ENCODE data around the gene KLHL42. TPM values are rescaled to one million over a fixed set of nuclear protein-coding genes. Genes with fewer than 3 reads are reported as not detected.

The KLHL42 gene
- total and polyA plus RNA-seq, 2 of the 8 experiments (the other 6 are each of a cell fraction or from before 2014, with no cell fraction given): 13.6 to 21.6 TPM

DNA sequence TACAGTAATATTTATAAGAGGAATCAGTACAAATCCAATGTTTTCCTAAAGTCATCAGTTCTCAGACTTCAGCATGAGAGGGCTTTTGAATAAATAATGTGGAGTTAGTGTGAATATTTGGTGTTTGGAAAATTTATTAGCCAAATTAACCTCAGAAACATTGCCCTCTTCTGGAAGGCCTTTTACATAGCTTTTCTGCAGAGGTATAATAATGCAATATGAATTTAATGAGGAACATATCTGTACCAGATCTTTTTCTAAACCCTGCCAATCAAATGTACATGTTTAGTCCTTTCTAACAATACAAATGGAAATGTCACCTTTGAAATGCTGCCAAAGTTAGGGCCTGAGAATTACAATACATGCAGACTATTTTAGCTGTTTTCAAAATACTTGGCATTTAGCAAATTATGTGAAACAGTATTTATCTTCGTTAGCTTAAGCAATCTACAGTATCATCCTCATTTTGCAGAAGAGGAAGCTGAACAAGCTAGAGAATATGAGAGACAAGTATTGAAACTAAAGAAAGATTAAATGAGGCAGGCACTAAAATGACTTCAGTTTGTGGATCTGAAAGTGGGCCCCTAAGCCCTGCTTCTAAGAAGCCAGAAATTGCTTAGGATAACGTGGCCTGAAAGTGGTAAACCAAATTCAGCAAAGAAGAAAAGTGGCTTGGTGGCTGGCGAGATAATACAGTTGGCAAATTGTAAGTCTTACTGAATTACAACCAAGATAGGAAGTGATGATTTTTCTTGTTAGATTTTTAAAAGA, 60.4 kb downstream of the KLHL42 start:
- Histone ChIP-seq H3K4ac (replicated peaks; ENCODE audit: insufficient read length, low read depth, low read length) (no peak overlapping the region), H3K9me3 (ENCODE audit: insufficient read depth in 2 of 2, low read depth in 1 of 2, low read length in 1 of 2) (no peaks in the 10 kb centered on the region), H3K27ac (ENCODE audit: low read depth, low read length) (no peak overlapping the region), H3K23ac (ENCODE audit: insufficient read length) (no peak overlapping the region), H3K27me3 (replicated peaks in 1 of 4; ENCODE audit: control insufficient read depth in 3 of 4, extremely low read depth in 1 of 4, insufficient read depth in 3 of 4, low read length in 3 of 4) (no peaks in the 10 kb centered on the region; a peak in 1 of 7 replicates), H3K79me2 (ENCODE audit: control insufficient read depth in 1 of 2, insufficient read depth in 2 of 2, low read length in 2 of 2) (no peaks in the 10 kb centered on the region), H3K4me2 (ENCODE audit: insufficient read depth in 1 of 2, low read depth in 2 of 2, low read length in 2 of 2) (no peak overlapping the region), H4K91ac (replicated peaks; ENCODE audit: insufficient read length, low read length) (no peak overlapping the region), H3K9ac (replicated peaks in 1 of 4; ENCODE audit: extremely low read depth in 1 of 4, low read depth in 3 of 4, low read length in 3 of 4) (no peak overlapping the region), H3K18ac (ENCODE audit: extremely low read depth, low read length) (no peak overlapping the region), H3K4me1 (replicated peaks in 1 of 4; ENCODE audit: control insufficient read depth in 3 of 4, insufficient read depth in 4 of 4, low read length in 3 of 4) (no peaks in the 10 kb centered on the region), H3K23me2 (ENCODE audit: low read depth, low read length) (no peaks in the 10 kb centered on the region; the same call in 1 of the 2 replicates), H4K20me1 (replicated peaks in 1 of 2; ENCODE audit: control insufficient read depth in 1 of 2, insufficient read depth in 2 of 2, low read length in 2 of 2) (no peaks in the 10 kb centered on the region), H2BK12ac (ENCODE audit: low read depth, low read length) (no peak overlapping the region), H2BK5ac (ENCODE audit: low read depth, low read length) (no peak overlapping the region), H3K36me3 (ENCODE audit: control insufficient read depth in 2 of 4, insufficient read depth in 4 of 4, low read length in 3 of 4) (no peaks in the 10 kb centered on the region), H3K4me3 (ENCODE audit: extremely low read depth in 1 of 4, insufficient read depth in 2 of 4, low read depth in 3 of 4, low read length in 4 of 4) (no peak overlapping the region), H3K14ac (ENCODE audit: insufficient read length) (no peak overlapping the region), H4K8ac (ENCODE audit: extremely low read depth, insufficient read depth, low read length) (no peak overlapping the region), H2BK20ac (ENCODE audit: low read length) (no peak overlapping the region), H3K56ac (replicated peaks; ENCODE audit: insufficient read length, low read depth, low read length) (no peak overlapping the region), H2AFZ (ENCODE audit: low read length) (no peak overlapping the region), H2BK15ac (ENCODE audit: low read length) (no peak overlapping the region), H2BK120ac (replicated peaks; ENCODE audit: low read depth, low read length) (no peak overlapping the region), H2AK5ac (ENCODE audit: low read depth, low read length) (no peak overlapping the region), H4K5ac (ENCODE audit: insufficient read length, low read depth, low read length) (no peak overlapping the region), H3K79me1 (ENCODE audit: low read depth, low read length) (no peaks in the 10 kb centered on the region)
- ChIA-PET CTCF (ENCODE audit: partially characterized antibody) (interaction anchor here (0.6 to 1.5 kb wide), 7 partner anchors 8 to 256 kb away, joined by 3 to 6 read pairs (median 3); no protein-coding TSS in a partner anchor), POLR2A (ENCODE audit: partially characterized antibody) (no interaction called here)
- FAIRE-seq (no peak), DNase-seq (ENCODE audit: low read depth in 1 of 2, low spot score in 2 of 2) (no peak)
- 80% methylated on average over 3 of the region's 3 CpGs; no CpG with 5 or more reads in 1 of the 2 experiments for WGBS, 2 experiments (ENCODE audit: extremely low coverage in 1 of 2, insufficient coverage in 1 of 2, insufficient read length in 1 of 2, insufficient replicate concordance in 2 of 2, low coverage in 1 of 2, low lambda C conversion rate in 2 of 2, missing lambda C conversion rate in 1 of 2)
- no peak for TF ChIP-seq SIX5 (IDR thresholded peaks at IDR 0.05; ENCODE audit: low read depth, low read length)
- TF ChIP-seq, protein P1, sequence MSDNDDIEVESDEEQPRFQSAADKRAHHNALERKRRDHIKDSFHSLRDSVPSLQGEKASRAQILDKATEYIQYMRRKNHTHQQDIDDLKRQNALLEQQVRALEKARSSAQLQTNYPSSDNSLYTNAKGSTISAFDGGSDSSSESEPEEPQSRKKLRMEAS (IDR thresholded peaks at IDR 0.05): no peak
- no peak for TF ChIP-seq TBP (IDR thresholded peaks at IDR 0.05; ENCODE audit: low read depth, low read length)
- no peak for TF ChIP-seq ASH2L (IDR thresholded peaks at IDR 0.05; ENCODE audit: low read length)
- TF ChIP-seq GTF2F1 (IDR thresholded peaks at IDR 0.05; ENCODE audit: borderline replicate concordance, low read depth, low read length): no peak
- no peak for TF ChIP-seq POU5F1 (IDR thresholded peaks at IDR 0.05; ENCODE audit: low read depth, low read length)

Data from H1 (cell line).